ENCODE results near the gene URAD.

URAD gene

GRCh38 chr13:28000567-28000966 lies 12.1 kb upstream of the URAD start:
- DNase-seq (ENCODE audit: low read depth in 2 of 2) = no peak

- DNase-seq (ENCODE audit: low read depth in 2 of 2) = no peak
These were observed 9.5 kb upstream of the URAD start for GRCh38 chr13:27997904-27998522.

GRCh38 chr13:27991881-27992280 lies 3.4 kb upstream of the URAD start:
- no peak for DNase-seq (ENCODE audit: low read depth in 2 of 2)

GRCh38 chr13:27985600-27985999 lies 2.9 kb downstream of the URAD start:
- no peak for DNase-seq (ENCODE audit: low read depth in 2 of 2)

GRCh38 chr13:27982361-27982760 lies 6.1 kb downstream of the URAD start:
- DNase-seq (ENCODE audit: low read depth in 2 of 2) = no peak

GRCh38 chr13:27981006-27981708 lies 7.3 kb downstream of the URAD start:
- DNase-seq (ENCODE audit: low read depth in 2 of 2) = no peak

- DNase-seq (ENCODE audit: low read depth in 2 of 2) = no peak
These were observed 8.1 kb downstream of the URAD start for GRCh38 chr13:27980280-27980998.

GRCh38 chr13:27979765-27980279 lies 8.7 kb downstream of the URAD start:
- no peak for DNase-seq (ENCODE audit: low read depth in 2 of 2)

- DNase-seq (ENCODE audit: low read depth in 2 of 2) = no peak
These were observed 9.4 kb downstream of the URAD start for GRCh38 chr13:27979001-27979643.

GRCh38 chr13:27978301-27978968 lies 10.1 kb downstream of the URAD start:
- no peak for DNase-seq (ENCODE audit: low read depth in 2 of 2)

- no peak for DNase-seq (ENCODE audit: low read depth in 2 of 2)
These were observed 10.8 kb downstream of the URAD start for GRCh38 chr13:27977476-27978300.

- no peak for DNase-seq (ENCODE audit: low read depth in 2 of 2)
These were observed 12.0 kb downstream of the URAD start for GRCh38 chr13:27976362-27977091.

GRCh38 chr13:27975564-27976361 lies 12.7 kb downstream of the URAD start:
- no peak for DNase-seq (ENCODE audit: low read depth in 2 of 2)

GRCh38 chr13:27973961-27974662 lies 14.4 kb downstream of the URAD start:
- DNase-seq (ENCODE audit: low read depth in 2 of 2) = no peak

GRCh38 chr13:27973291-27973690 lies 15.2 kb downstream of the URAD start:
- no peak for DNase-seq (ENCODE audit: low read depth in 2 of 2)

GRCh38 chr13:27972478-27972820 lies 16.0 kb downstream of the URAD start:
- no peak for DNase-seq (ENCODE audit: low read depth in 2 of 2)

- no peak for DNase-seq (ENCODE audit: low read depth in 2 of 2)
These were observed 16.6 kb downstream of the URAD start for GRCh38 chr13:27971776-27972477.

- no peak for DNase-seq (ENCODE audit: low read depth in 2 of 2)
These were observed 17.3 kb downstream of the URAD start for GRCh38 chr13:27971236-27971645.

All from activated CD8-positive, alpha-beta memory T cell treated with anti-CD3 and anti-CD28 coated beads for 4 hours (primary cell).